Measurements from ENCODE around the gene WWC1. TPM values are rescaled to one million over a fixed set of nuclear protein-coding genes. Genes with fewer than 3 reads are reported as not detected.
"Not testable (repeated sequence)": the region's sequence is repeated elsewhere in the genome, so short reads cannot be mapped to it uniquely, and the experiment has no call there.

WWC1 gene
- total RNA-seq, 4 donors from 2014 or later: 0.51 TPM; not detected in 3

DNA sequence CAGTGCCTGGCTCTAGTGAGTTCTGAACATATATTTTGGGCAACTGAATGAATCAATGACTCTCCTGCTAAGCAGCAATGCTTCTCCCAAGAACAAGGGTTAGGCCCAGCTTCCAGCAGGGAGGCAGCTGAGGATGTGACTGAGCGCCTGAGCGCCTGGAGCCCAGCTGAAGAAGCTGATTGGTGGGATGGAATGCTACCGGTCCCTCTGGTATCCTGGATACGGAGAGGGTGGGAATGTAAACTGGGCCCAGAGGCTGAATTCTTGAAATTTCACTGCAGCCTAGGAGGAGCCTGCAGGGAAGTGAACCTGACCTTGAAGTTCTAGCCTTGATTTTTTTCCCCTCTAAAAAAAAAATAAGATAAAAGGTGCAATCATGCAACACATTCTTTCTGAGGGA is 43.2 kb downstream of the WWC1 start:
- H3K36me3 ChIP-seq: no peaks in the 10 kb centered on the region
- TF ChIP-seq CTCF (IDR thresholded peaks at IDR 0.05 in 4 of 5, conservative IDR thresholded peaks at IDR 0.05 in 1 of 5) (no peak), POLR2A (IDR thresholded peaks at IDR 0.05) (no peak)
- H3K27me3 ChIP-seq: peaks cover 0 to 4% (median 0%) of the 10 kb centered on the region in 3 donors
- no peak overlapping the region for H3K4me3 ChIP-seq
- ATAC-seq (no peak), DNase-seq (no peak)
- no peak overlapping the region for H3K27ac ChIP-seq
- H3K9me3 ChIP-seq: no peaks in the 10 kb centered on the region
- in situ Hi-C loops (cut with MboI; ENCODE audit: low sequenced_read_pairs in 4 of 4) (no loop called here), intact Hi-C loops (cut with DNase I; ENCODE audit: low total_unique reads) (no loop called here)
- H3K4me1 ChIP-seq: no peaks in the 10 kb centered on the region

DNA sequence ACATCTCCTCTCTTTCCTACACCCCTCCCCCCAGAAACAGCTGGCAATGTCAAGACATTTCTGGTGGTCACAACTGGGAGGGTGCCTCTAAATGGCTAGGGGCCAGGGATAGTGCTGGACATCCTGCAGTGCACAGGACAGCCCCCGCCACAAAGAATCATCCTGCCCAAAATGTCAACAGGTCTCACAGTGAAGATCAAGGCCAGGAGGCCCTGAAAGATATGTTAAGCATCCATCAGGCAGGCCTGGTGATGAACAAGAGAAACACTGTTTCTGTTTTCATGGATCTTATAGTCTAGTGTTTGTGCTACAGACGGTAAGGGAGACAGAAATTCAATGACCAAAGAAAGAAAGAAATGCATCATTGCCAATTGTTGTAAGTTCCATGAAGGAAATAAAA is 45.9 kb downstream of the WWC1 start:
- Histone ChIP-seq H3K27me3 (peaks cover 0 to 2% (median 0%) of the 10 kb centered on the region in 3 donors), H3K4me1 (no peaks in the 10 kb centered on the region), H3K27ac (no peak overlapping the region), H3K4me3 (no peak overlapping the region), H3K36me3 (no peaks in the 10 kb centered on the region), H3K9me3 (no peaks in the 10 kb centered on the region)
- in situ Hi-C loops (cut with MboI; ENCODE audit: low sequenced_read_pairs in 4 of 4) (no loop called here), intact Hi-C loops (cut with DNase I; ENCODE audit: low total_unique reads) (no loop called here)
- ATAC-seq (no peak), DNase-seq (no peak)
- TF ChIP-seq CTCF (IDR thresholded peaks at IDR 0.05 in 4 of 5, conservative IDR thresholded peaks at IDR 0.05 in 1 of 5) (no peak), POLR2A (IDR thresholded peaks at IDR 0.05) (no peak)

DNA sequence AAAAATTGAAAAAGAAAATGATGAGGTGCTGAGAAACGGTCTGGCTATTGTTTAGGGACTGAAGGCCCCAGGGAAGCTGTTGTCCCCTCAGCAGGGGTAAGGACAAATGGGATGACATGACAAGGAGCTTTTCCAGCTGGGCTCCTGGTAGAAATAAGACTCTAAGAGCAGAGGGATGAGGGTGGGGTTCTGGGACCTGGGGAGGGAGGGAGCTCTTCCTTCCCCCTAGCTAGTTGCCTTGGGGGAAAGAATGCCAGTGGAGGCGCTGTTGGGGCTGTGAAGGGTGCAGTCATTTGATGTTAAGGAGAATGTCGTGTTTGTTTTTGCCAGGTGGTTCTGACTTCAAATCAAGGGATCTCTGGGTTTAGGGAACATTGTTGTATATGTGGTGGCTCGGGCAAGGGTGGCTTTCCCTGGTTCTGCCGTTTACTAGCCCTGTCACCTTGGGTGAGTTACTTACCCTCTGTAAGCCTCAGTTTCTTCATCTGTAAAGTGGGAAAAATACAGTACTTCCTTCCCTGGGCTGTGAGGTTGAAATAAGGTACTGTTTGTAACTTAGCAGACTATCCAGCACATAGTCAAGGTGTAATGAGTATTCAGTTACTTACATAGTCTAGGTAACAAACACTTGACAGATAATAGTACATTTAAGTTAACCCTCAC is 47.8 kb downstream of the WWC1 start:
- Histone ChIP-seq H3K27me3 (peaks cover 0 to 2% (median 0%) of the 10 kb centered on the region in 3 donors), H3K4me1 (no peaks in the 10 kb centered on the region), H3K9me3 (no peaks in the 10 kb centered on the region), H3K4me3 (no peak overlapping the region), H3K27ac (no peak overlapping the region), H3K36me3 (no peaks in the 10 kb centered on the region)
- in situ Hi-C loops (cut with MboI; ENCODE audit: low sequenced_read_pairs in 4 of 4): no loop called here
- intact Hi-C loops (cut with DNase I; ENCODE audit: low total_unique reads): no loop called here
- ATAC-seq (no peak), DNase-seq (no peak)
- TF ChIP-seq POLR2A (IDR thresholded peaks at IDR 0.05): no peak

- H3K36me3 ChIP-seq; intact Hi-C loops (cut with DNase I; ENCODE audit: low total_unique reads); H3K4me1 ChIP-seq; H3K4me3 ChIP-seq; ATAC-seq; H3K9me3 ChIP-seq; DNase-seq; H3K27me3 ChIP-seq; in situ Hi-C loops (cut with MboI; ENCODE audit: low sequenced_read_pairs in 4 of 4); H3K27ac ChIP-seq: not testable (repeated sequence)
Measured at GRCh38 chr5:168339772-168340140, 48.3 kb downstream of the WWC1 start.

DNA sequence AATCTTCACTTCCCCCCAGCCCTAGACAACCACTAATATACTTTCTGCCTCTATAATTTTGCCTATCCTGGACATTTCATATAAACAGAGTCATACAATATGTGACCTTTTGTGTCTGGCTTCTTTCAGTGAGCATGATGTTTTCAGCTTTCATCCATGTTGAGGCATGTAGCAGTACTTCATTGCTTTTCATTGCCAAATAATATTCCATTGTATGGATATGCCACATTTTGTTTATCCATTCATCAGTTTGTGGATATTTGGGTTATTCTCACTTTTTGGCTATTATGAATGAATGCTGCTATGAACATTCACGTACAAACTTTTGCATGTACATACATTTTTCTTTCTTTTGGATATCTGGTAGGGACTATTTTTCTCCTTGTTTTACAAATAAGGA is 49.0 kb downstream of the WWC1 start:
- no peak overlapping the region for H3K27ac ChIP-seq
- peaks cover 0 to 2% (median 0%) of the 10 kb centered on the region in 3 donors for H3K27me3 ChIP-seq
- H3K4me3 ChIP-seq: no peak overlapping the region
- intact Hi-C loops (cut with DNase I; ENCODE audit: low total_unique reads): no loop called here
- TF ChIP-seq POLR2A (IDR thresholded peaks at IDR 0.05): no peak
- no peak for TF ChIP-seq CTCF (IDR thresholded peaks at IDR 0.05 in 4 of 5, conservative IDR thresholded peaks at IDR 0.05 in 1 of 5)
- H3K36me3 ChIP-seq: no peaks in the 10 kb centered on the region
- no peaks in the 10 kb centered on the region for H3K9me3 ChIP-seq
- DNase-seq: no peak
- no peaks in the 10 kb centered on the region for H3K4me1 ChIP-seq
- in situ Hi-C loops (cut with MboI; ENCODE audit: low sequenced_read_pairs in 4 of 4): no loop called here
- no peak for ATAC-seq

GRCh38 chr5:168341178-168341577 is 49.7 kb downstream of the WWC1 start:
- DNase-seq (no peak), ATAC-seq (no peak)
- in situ Hi-C loops (cut with MboI; ENCODE audit: low sequenced_read_pairs in 4 of 4): no loop called here

More at GRCh38 chr5:168341178-168341577, 49.7 kb downstream of the WWC1 start:
- TF ChIP-seq CTCF (IDR thresholded peaks at IDR 0.05 in 4 of 5, conservative IDR thresholded peaks at IDR 0.05 in 1 of 5) (no peak), POLR2A (IDR thresholded peaks at IDR 0.05) (no peak)
- Histone ChIP-seq H3K9me3 (no peaks in the 10 kb centered on the region), H3K4me3 (no peak overlapping the region), H3K27me3 (peaks cover 0 to 2% (median 0%) of the 10 kb centered on the region in 3 donors), H3K4me1 (no peaks in the 10 kb centered on the region), H3K27ac (no peak overlapping the region), H3K36me3 (no peaks in the 10 kb centered on the region)
- intact Hi-C loops (cut with DNase I; ENCODE audit: low total_unique reads): no loop called here
